GM21528 (cell line): Measurements from ENCODE around the gene LAMTOR1.

Experiments
- ATAC-seq: cut with Tn5 transposase; IDR thresholded peaks from one replicate; pipeline ENCODE4 v1.9.1; 2021; ENCODE audit warnings: mild to moderate bottlenecking, moderate library complexity; ENCODE audit not compliant: unreplicated experiment, low FRiP score

LAMTOR1 gene

DNA sequence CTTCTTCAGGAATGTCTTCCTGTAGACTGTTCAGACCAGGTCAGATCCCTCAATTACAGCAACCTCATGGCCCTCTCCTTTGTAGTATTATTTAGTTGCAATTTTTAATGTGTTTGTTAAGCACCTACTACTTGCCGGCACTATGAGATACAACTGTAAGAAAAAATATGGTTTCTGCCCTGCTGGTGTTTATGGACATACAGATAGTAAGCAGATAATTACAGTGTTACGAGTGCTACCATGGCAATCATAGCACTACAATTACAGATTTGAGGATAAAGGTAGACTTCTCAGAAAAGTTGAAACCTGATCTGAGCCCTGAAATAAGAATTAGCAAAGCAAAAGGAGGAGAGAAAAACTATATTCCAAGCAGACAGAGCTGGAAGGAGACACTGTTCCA lies 19.7 kb downstream of the LAMTOR1 start:
- ATAC-seq = no peak

DNA sequence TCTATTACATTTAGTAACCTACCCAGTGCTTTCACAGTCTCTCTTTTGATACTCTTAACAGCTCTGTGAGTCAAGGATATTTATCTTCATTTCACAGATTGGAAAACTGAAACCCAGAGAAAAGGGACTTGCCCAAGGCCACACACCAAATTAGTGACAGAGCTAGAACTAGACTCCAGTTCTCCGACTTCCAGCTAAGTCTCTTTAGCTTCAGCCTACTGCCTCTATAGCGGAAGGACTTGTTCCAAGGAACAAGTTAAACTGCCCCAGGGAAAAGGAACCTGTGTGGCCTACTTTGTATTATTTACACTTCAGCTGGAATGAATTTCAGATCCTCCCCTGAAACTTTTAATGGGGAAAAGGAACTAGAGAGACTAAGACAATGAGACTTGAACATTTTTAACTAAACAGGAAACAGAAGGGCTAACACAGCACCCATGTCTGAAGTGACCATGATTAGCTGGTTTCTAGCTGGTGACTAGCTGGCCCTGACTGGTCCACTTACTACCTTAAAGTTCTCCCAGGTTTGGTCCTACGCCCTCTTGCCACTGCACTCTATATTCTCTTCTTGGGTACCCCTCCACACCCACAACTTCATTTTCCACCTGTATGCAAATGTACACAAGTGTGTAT lies 21.2 kb downstream of the LAMTOR1 start:
- no peak for ATAC-seq

- ATAC-seq = no peak
Measured at GRCh38 chr11:72081184-72081644, 21.9 kb downstream of the LAMTOR1 start.

DNA sequence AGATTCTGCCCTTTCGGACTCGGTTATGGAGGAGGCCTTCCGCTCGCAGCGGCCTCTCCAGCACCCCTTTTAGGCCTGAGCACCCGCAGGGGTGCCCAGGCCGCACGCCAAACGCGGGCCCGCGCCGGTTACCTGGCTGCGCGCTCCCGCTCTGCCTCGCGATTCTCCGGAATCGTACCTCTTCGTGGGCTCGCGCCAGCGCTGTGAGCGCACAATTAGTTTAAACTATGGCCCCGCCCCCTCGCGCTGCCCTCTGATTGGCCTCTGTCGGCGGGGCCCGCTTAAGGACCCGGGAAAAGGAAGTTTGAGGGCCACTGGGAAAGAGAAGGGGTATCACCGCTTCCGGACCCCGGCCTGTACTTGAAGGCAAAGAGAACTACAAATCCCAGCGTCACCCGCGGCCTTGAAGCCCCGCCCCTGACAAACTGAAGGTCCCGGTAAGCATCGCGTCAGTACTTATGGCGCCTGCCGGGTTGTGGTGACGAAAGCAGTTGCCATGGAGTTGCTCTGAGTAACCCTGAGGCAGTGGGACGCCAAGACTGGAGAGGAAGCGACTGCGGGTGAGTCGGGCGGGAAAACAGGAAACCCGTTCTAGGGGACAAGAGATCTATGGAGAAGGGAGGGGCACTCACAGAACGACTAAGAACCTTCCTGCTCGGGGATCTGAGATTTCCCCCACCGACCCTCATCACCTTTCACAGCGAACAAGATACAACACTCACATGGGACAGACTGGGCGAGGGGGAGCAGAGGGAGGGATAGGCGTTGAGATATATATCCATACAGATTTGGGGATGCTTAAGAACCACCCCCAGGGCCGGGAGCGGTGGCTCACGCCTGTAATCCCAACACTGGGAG lies 22.5 kb downstream of the LAMTOR1 start, which contains the start of the genes LRRC51 and NUMA1:
TSS of gene LRRC51 (plus strand) at position 525 of the 858 bp plus-strand sequence. CDS start 8,234 bp downstream, outside the sequence.
TSS of gene NUMA1 (minus strand) at position 217 of the 858 bp plus-strand sequence. CDS start 44,599 bp downstream, outside the sequence.
- ATAC-seq = peak; percentile 91

GRCh38 chr11:72079819-72080325 lies 23.2 kb downstream of the LAMTOR1 start:
- no peak for ATAC-seq

DNA sequence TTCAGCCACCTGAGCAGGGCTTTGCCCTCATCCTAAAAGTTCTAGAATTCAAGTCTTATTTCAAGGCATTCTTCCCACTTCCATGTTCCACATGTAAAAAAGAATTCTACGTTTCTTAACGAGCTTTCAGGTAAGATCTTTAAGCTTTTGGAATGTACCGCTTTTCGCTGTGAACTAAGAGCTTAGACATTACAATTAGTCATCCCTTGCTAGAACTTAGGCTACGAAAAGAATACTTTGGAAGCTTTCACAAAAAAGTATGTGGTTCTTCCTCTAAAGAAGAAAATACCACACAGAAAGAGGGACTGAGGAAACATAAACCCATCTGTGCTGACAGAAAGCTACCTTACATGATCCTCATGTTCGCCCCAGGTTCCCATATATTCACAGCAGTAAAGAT lies 24.6 kb downstream of the LAMTOR1 start:
- no peak for ATAC-seq

DNA sequence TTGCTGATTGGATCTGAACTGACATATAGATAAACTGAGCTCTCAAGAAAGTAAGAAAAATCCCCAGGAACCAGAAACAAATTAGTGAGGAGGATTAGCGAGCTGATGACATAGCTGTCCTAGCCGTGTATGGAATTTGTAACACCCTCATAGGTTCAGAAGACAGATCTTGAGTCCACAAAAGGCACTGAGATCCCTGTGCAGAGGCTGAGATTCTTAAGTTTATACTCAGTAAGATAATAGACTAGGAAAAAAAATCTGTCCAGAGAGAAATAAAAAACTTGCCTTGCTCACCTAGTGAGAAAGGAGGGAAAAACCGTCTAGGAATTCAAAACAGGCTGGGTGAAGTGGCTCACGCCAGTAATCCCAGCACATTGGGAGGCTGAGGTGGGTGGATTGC lies 27.3 kb downstream of the LAMTOR1 start:
- ATAC-seq = no peak

- no peak for ATAC-seq
Measured at GRCh38 chr11:72075109-72075508, 28.0 kb downstream of the LAMTOR1 start.

DNA sequence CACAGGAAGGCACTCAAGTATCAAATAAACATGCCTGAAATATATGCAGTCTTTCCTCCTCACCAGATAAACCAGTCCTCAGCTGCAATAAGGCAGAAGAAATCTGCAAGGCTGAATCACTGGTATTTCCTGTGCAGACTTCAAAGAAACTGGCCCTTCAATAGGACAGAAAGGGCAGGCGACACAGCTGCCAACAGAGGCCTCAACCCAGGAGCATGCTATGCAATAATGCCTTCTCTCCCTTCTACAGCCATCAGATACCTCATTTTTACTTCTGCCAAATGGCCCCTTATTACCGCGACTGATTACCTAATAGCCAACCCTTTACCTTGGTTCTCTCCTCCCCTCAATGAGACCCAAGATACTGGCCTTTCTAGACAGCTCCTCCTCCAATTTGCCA lies 30.7 kb downstream of the LAMTOR1 start:
- no peak for ATAC-seq

DNA sequence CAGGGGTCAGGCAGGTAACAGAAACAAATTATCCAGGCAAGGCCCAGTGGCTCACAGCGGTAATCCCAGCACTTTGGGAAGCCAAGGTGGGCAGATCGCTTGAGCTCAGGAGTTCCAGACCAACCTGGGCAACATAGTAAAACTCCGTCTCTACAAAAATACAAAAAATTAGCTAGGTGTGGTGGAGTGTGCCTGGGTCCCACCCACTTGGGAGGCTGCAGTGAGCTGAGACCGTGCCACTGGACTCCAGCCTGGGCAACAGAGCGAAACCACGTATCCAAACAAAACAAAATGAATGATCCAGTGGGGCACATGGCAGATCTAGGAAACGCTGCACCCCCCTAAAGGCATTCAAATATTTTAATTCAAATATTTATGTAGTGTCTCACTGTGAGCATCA lies 32.6 kb downstream of the LAMTOR1 start:
- ATAC-seq = no peak

GRCh38 chr11:72069787-72070251 lies 33.3 kb downstream of the LAMTOR1 start:
- ATAC-seq = no peak

- ATAC-seq = no peak
Measured at GRCh38 chr11:72069200-72069599, 33.9 kb downstream of the LAMTOR1 start.

DNA sequence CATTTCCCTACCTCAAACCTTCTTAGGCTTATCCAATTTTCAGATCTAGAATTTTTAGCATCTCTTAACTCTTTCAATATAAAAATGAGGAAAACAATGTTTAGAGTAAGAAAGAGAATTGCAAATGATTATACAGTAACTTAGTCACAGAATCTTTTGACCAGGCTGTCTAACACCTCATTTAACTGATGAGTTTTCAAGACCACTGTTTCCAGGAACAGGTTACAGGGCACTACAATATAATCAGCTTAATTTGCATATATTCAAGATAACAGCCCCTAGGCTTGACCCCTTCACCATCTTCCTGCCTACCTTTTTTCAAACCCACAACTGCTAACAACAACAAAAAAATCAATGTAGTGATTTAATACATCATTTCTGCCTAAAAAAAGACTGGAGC lies 35.4 kb downstream of the LAMTOR1 start:
- no peak for ATAC-seq

- ATAC-seq = no peak
Measured at GRCh38 chr11:72067266-72067665, 35.8 kb downstream of the LAMTOR1 start.

DNA sequence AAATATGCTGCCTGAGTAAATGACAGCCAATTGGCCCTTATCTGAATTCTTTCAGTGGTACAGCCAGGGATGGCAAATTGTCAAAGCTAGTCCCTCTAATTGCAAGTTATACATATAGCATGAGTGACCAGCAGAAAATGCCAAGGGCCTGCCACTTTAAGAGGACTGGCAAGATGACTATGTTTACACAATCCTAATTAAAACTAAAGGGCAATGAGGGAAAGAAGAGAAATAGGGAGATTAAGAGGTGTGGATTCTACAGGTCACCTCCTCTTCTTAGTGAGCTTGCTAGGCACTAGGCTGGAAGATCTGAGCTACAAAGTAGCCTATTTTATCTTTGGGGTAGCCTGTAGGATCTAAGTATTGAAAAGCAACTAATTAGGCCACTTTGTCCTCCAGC lies 36.2 kb downstream of the LAMTOR1 start:
- ATAC-seq = no peak

DNA sequence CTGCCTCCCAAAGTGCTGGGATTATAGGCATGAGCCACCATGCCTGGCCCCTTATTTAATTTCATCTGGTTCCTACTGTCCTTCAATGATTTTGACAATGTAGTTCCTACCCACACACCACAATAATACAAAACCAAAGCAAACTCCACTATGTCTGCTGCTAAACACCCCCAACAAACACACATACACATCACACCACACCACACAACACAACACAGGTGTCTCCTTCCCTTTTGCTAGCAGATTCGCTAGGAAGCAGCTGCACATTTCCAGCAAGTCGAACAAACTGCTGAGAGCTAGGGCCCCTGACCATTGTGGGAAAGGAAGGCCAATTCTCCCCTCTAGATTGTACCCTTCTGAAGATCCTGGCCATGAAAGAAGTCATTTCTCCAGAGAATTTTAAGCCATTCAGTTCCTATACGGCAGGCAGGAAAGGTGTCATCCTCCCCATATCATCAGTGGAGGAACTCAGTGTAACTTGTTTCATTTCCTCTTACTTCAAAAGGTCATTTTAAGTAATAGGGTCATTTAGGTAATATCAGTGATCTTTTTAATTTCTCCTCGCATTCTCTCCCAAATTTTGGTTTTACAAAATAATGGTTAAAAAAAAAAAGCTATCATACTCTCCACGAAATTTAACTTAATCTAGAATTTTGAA lies 41.2 kb downstream of the LAMTOR1 start:
- no peak for ATAC-seq

DNA sequence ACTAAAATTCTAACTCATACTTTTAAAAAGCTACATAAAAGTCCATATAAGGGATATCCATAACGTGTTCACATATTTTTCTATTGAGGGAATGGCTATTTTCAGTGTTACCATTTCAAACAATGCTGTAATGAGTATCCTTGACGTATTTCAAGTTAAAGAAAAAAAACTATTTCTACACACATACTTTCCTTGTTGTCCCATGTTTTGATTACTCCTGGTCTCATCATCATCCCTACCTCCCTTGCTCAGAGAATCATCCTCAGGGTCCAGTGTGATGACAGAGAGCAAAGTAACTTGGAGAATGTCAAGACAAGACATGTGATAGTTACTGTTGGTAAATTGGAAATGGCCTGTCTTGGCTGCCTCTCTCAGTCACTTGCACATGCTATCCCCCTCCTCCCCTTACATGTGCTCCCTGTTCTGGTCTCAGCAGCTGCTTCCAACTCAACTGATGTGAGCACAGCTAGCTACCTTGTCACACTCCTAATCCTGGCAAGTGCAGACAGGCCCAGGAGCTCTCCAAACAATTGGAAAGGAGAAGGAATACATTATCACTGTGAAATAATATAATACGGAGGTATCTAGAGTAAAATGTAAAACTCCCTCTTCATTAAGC lies 44.6 kb downstream of the LAMTOR1 start:
- ATAC-seq = no peak

GRCh38 chr11:72048766-72049460 lies 54.2 kb downstream of the LAMTOR1 start:
- no peak for ATAC-seq
